GM10248 (cell line): ENCODE results near the gene B3GNT3.

Experiments
- CTCF ChIA-PET: fragments of 300-600 bp; sonication (Branson Sonifier 250); formaldehyde crosslinking; extraction: SDS; loops from one replicate; lab custom pipeline; 2021; ENCODE audit warnings: antibody characterized with exemption; lab: Yijun Ruan, JAX
- POLR2A ChIA-PET: fragments of 350-650 bp; sonication (Branson Sonifier 250); formaldehyde crosslinking; extraction: SDS; loops from one replicate; lab custom pipeline; 2020; ENCODE audit warnings: antibody characterized with exemption; lab: Yijun Ruan, JAX
- DNase-seq: peaks from one replicate; pipeline ENCODE4 v3.0.0; 2012; ENCODE audit errors: extremely low spot score
- TF ChIP-seq, protein P1 (sequence below): IDR thresholded peaks from 2 replicates; pipeline ENCODE4 v1.5.1; 2012; ENCODE audit warnings: mild to moderate bottlenecking, low read depth; ENCODE audit errors: extremely low read depth, missing control alignments, control extremely low read depth

Gene B3GNT3

GRCh38 chr19:17751912-17752273 lies 43.0 kb upstream of the B3GNT3 start:
- ChIA-PET CTCF (interaction anchor here (0.6 to 10.6 kb wide), 10 partner anchors 9 to 624 kb away, joined by 3 to 151 read pairs (median 4); no protein-coding TSS in a partner anchor), POLR2A (interaction anchor here (0.6 kb wide), 1 partner anchor 74 kb away, joined by 4 read pairs; no protein-coding TSS in a partner anchor)
- TF ChIP-seq, protein P1, sequence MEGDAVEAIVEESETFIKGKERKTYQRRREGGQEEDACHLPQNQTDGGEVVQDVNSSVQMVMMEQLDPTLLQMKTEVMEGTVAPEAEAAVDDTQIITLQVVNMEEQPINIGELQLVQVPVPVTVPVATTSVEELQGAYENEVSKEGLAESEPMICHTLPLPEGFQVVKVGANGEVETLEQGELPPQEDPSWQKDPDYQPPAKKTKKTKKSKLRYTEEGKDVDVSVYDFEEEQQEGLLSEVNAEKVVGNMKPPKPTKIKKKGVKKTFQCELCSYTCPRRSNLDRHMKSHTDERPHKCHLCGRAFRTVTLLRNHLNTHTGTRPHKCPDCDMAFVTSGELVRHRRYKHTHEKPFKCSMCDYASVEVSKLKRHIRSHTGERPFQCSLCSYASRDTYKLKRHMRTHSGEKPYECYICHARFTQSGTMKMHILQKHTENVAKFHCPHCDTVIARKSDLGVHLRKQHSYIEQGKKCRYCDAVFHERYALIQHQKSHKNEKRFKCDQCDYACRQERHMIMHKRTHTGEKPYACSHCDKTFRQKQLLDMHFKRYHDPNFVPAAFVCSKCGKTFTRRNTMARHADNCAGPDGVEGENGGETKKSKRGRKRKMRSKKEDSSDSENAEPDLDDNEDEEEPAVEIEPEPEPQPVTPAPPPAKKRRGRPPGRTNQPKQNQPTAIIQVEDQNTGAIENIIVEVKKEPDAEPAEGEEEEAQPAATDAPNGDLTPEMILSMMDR, result no peak

DNA sequence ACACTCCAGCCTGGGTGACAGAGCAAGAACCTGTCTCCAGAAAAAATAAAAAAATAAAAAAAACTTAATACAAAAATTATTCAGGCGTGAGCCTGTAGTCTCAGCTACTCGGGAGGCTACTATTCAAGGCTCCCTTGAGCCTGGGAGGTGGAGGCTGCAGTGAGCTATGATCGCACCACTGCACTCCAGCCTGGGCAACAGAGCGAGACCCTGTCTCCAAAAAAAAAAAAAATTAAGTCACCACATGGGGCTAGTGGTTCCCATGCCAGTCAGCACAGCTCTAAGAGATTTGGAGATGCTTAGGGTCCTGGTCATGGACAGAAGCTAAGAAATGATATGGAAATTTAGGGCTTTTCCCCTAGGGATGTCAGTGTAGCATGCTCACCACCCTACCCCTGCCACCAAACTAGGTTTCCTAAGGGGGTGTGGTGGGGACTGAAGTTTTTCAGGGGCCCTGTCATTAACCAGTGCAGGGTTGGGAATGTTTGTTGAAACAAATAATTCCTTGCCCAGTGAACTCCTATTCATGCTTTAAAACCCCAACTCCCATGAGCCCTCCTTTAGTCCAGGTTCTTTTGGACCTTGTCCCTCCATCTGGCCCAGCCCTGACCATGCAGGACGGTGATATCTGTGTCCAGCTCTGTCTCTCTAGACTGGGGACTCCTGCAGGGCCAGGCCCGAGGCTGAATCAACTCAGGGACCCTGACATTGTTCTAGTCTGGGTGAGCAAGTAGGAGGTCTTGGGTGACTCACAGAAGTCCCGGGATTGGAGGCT lies 41.9 kb upstream of the B3GNT3 start:
- CTCF ChIA-PET, result interaction anchor here (1.3 to 10.6 kb wide), 12 partner anchors 7 to 257 kb away, joined by 3 to 151 read pairs (median 7); no protein-coding TSS in a partner anchor
- POLR2A ChIA-PET, result interaction anchor here (0.6 kb wide), 1 partner anchor 106 kb away, joined by 3 read pairs; no protein-coding TSS in a partner anchor
- TF ChIP-seq, protein P1, result no peak
- DNase-seq, result no peak

More at GRCh38 chr19:17751912-17752273, 43.0 kb upstream of the B3GNT3 start:
- DNase-seq, result no peak

DNA sequence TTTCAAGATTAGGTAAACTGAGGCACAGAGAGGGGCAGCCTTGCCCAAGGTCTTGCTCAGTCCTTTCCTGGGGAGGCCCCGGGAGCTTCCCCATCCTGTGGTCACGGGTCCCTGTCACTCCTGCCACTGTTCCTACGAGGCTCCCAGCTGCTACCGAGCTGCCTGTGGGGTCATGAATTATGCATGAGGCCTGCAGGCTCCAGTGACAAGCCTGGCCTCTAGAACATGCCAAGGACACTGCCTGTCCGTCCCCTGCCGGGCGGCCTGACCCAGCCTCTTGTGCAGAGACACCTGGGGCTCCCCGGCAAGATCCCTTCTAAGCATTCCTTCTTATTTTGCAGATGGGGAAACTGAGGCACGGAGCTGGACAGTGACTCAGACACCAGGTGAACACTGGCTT lies 41.0 kb upstream of the B3GNT3 start:
- POLR2A ChIA-PET, result interaction anchor here (1.3 to 1.7 kb wide), 2 partner anchors 35 to 105 kb away, joined by 3 to 14 read pairs; partner anchors contain the start of gene RPL18A
- TF ChIP-seq, protein P1, result no peak
- CTCF ChIA-PET, result interaction anchor here (0.9 to 10.6 kb wide), 16 partner anchors 8 to 258 kb away, joined by 3 to 151 read pairs (median 8); partner anchors contain the start of gene MAP1S
- DNase-seq, result no peak

- CTCF ChIA-PET, result interaction anchor here (0.7 to 10.6 kb wide), 23 partner anchors 8 to 288 kb away, joined by 3 to 151 read pairs (median 6); partner anchors contain the start of gene MAP1S
- POLR2A ChIA-PET, result interaction anchor here (0.5 to 1.7 kb wide), 4 partner anchors 8 to 105 kb away, joined by 3 to 14 read pairs (median 4); partner anchors contain the start of gene RPL18A
- TF ChIP-seq, protein P1, result peak; percentile 41
- DNase-seq, result peak; percentile 82
Observed at GRCh38 chr19:17754634-17755442, 40.1 kb upstream of the B3GNT3 start.

DNA sequence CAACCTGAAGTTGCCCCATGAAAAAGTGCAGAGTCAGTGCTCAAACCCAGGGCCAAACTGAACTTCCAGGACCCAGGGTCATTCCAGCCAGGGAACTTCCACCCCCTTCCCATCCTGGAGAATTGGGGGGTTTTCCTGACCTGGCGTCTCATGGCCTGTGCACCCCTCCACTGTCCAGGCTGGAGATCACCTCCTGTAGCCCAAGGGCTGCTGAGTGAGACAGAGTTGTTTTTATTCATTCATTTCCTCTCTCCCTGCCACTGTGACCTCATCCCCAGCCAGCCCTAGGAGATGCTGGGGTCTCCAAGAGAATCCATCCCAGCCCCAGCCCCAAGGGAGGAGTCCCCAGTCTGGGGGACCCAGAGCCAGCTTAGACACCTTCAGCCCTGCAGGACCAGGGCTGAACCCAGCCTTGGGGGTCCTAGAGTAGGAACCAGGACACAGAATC lies 39.5 kb upstream of the B3GNT3 start:
- no peak for DNase-seq
- POLR2A ChIA-PET, result interaction anchor here (1.3 to 1.7 kb wide), 2 partner anchors 35 to 104 kb away, joined by 3 to 14 read pairs; partner anchors contain the start of gene RPL18A
- TF ChIP-seq, protein P1, result no peak
- CTCF ChIA-PET, result interaction anchor here (1.0 to 10.6 kb wide), 14 partner anchors 9 to 289 kb away, joined by 3 to 151 read pairs (median 9); partner anchors contain the start of gene MAP1S
